Gastroesophageal sphincter (tissue), 4 donors: ENCODE data around the gene PAH. TPM values are rescaled to one million over a fixed set of nuclear protein-coding genes. Genes with fewer than 3 reads are reported as not detected.
A peak's percentile ranks its signal among the peaks of the same experiment; 100 is the strongest.

Experiments
- ATAC-seq: fragments of 150-250 bp; one replicate; pipeline ENCODE4 v1.9.1; 2016; ENCODE audit warnings: mild to moderate bottlenecking, moderate library complexity
- H3K27ac ChIP-seq, 4 donors: fragments of 200-600 bp; sonication (generic) in 3 of 4; 1 replicate in 3 of 4; 2 replicates in 1 of 4; pipeline ENCODE4 v1.5.1; 2016 to 2019
- H3K27me3 ChIP-seq: fragments of 200-600 bp; sonication (generic); one replicate; pipeline ENCODE4 v1.5.1; 2019
- H3K36me3 ChIP-seq, 2 donors: fragments of 200-600 bp; sonication (generic); one replicate each; pipeline ENCODE4 v1.5.1; 2019; ENCODE audit warnings: control low read depth in 1 of 2
- H3K4me1 ChIP-seq, 3 donors: fragments of 200-600 bp; sonication (generic); 1 replicate in 2 of 3; 2 replicates in 1 of 3; pipeline ENCODE4 v1.5.1; 2016 to 2019; ENCODE audit warnings: control low read depth in 2 of 3
- H3K4me3 ChIP-seq, 2 donors: fragments of 200-600 bp; sonication (generic); one replicate each; pipeline ENCODE4 v1.5.1; 2019; ENCODE audit warnings: mild to moderate bottlenecking in 1 of 2, moderate library complexity in 1 of 2
- H3K9me3 ChIP-seq, 3 donors: fragments of 200-600 bp; sonication (generic); one replicate each; pipeline ENCODE4 v1.5.1; 2017 to 2019; ENCODE audit warnings: control low read depth in 2 of 3
- CTCF ChIP-seq, 4 experiments: fragments of 200-600 bp in 2 of 4; fragments of 450-650 bp in 2 of 4; sonication (generic) in 1 of 4; IDR thresholded peaks; one replicate each; pipeline ENCODE4 v1.5.1; 2017 to 2019; ENCODE audit warnings: antibody characterized with exemption in 4 of 4, mild to moderate bottlenecking in 2 of 4, moderate library complexity in 2 of 4
- EP300 ChIP-seq: sonication (generic); formaldehyde crosslinking; IDR thresholded peaks from one replicate; pipeline ENCODE4 v1.6.1; 2017; ENCODE audit warnings: antibody characterized with exemption, mild to moderate bottlenecking
- POLR2A ChIP-seq, 2 donors: fragments of 450-650 bp; IDR thresholded peaks; one replicate each; pipeline ENCODE4 v1.6.1; 2017; ENCODE audit warnings: antibody characterized with exemption in 2 of 2, mild to moderate bottlenecking in 2 of 2, moderate library complexity in 1 of 2
- POLR2AphosphoS5 ChIP-seq: sonication (generic); formaldehyde crosslinking; IDR thresholded peaks from one replicate; pipeline ENCODE4 v1.6.1; 2017; ENCODE audit warnings: antibody characterized with exemption
- WGBS, 2 donors: methylation state at CpG; one replicate each; pipeline ENCODE4 v1.1.5; 2018; ENCODE audit warnings: low coverage in 1 of 2; 5-methylcytosine and 5-hydroxymethylcytosine counted together
- total RNA-seq, 4 donors: library from RNA; depleted of rRNA; stranded (reverse); fragments of >200 nt; gene quantifications; one replicate each; pipeline ENCODE4 v1.1.0, GENCODE V29; 2016

The PAH gene
- total RNA-seq, 4 donors from 2014 or later = 0.67 TPM; not detected in 3

- no peak overlapping the region for H3K4me3 ChIP-seq
- ATAC-seq = no peak
- H3K27ac ChIP-seq = no peak overlapping the region
- H3K4me1 ChIP-seq = peaks cover 0 to 10% (median 0%) of the 10 kb centered on the region in 3 donors
- no peaks in the 10 kb centered on the region for H3K36me3 ChIP-seq
- TF ChIP-seq POLR2A (IDR thresholded peaks at IDR 0.05) (no peak), EP300 (no peak), POLR2AphosphoS5 (no peak), CTCF (IDR thresholded peaks at IDR 0.05) (no peak)
- WGBS, 2 donors = 10 to 13% methylated on average over 6 to 18 of the region's 21 CpGs
- H3K9me3 ChIP-seq = no peaks in the 10 kb centered on the region
- H3K27me3 ChIP-seq = peaks cover 95% of the 10 kb centered on the region
Observed at GRCh38 chr12:102950950-102951619, 34.0 kb upstream of the PAH start.

- no peaks in the 10 kb centered on the region for H3K36me3 ChIP-seq
- ATAC-seq = no peak
- TF ChIP-seq CTCF (IDR thresholded peaks at IDR 0.05) (no peak), POLR2A (IDR thresholded peaks at IDR 0.05) (no peak)
- H3K4me1 ChIP-seq = peaks cover 0 to 8% (median 0%) of the 10 kb centered on the region in 3 donors
- H3K27me3 ChIP-seq = peaks cover 95% of the 10 kb centered on the region
- no peak overlapping the region for H3K4me3 ChIP-seq
- WGBS, 2 donors = 9 to 20% methylated on average over 2 to 16 of the region's 37 CpGs
- H3K27ac ChIP-seq = no peak overlapping the region
- no peaks in the 10 kb centered on the region for H3K9me3 ChIP-seq
Observed at GRCh38 chr12:102950107-102950949, 33.3 kb upstream of the PAH start.

GRCh38 chr12:102948941-102949352 is 31.9 kb upstream of the PAH start:
- no peaks in the 10 kb centered on the region for H3K9me3 ChIP-seq
- no peak overlapping the region for H3K4me3 ChIP-seq
- H3K27me3 ChIP-seq = peaks cover 88% of the 10 kb centered on the region
- WGBS, 2 donors = no CpG with 5 or more reads among the region's 11 CpGs
- peaks cover 0 to 8% (median 0%) of the 10 kb centered on the region in 3 donors for H3K4me1 ChIP-seq
- ATAC-seq = no peak
- no peaks in the 10 kb centered on the region for H3K36me3 ChIP-seq
- no peak overlapping the region for H3K27ac ChIP-seq
- TF ChIP-seq CTCF (IDR thresholded peaks at IDR 0.05) (peak; percentile 46 to 81 (median 61)), POLR2A (IDR thresholded peaks at IDR 0.05) (no peak)

GRCh38 chr12:102946042-102946441 is 29.0 kb upstream of the PAH start:
- no CpG with 5 or more reads among the region's 2 CpGs for WGBS, 2 donors
- no peak for ATAC-seq
- H3K27ac ChIP-seq = no peak overlapping the region
- no peak overlapping the region for H3K4me3 ChIP-seq
- peaks cover 0 to 3% (median 0%) of the 10 kb centered on the region in 3 donors for H3K9me3 ChIP-seq
- peaks cover 59% of the 10 kb centered on the region for H3K27me3 ChIP-seq
- no peaks in the 10 kb centered on the region for H3K36me3 ChIP-seq
- TF ChIP-seq CTCF (IDR thresholded peaks at IDR 0.05) (no peak), POLR2AphosphoS5 (no peak), EP300 (no peak), POLR2A (IDR thresholded peaks at IDR 0.05) (no peak)
- peaks cover 0 to 8% (median 0%) of the 10 kb centered on the region in 3 donors for H3K4me1 ChIP-seq
